BLaER1 treated with 17β-estradiol and CSF1 and Interleukin-3, amounts not matched to agents 10 nM and 100 nM (cell line): ENCODE results near the gene TMEM184A.

Experiments
- H3K27ac ChIP-seq, 11 experiments: shearing (Covaris generic); formaldehyde crosslinking; 2 replicates each; pipeline ENCODE4 v1.8.1; 2022
- H3K27me3 ChIP-seq, 11 experiments: shearing (Covaris generic); formaldehyde crosslinking; 2 replicates each; pipeline ENCODE4 v1.8.1; 2022
- H3K36me3 ChIP-seq, 11 experiments: shearing (Covaris generic); formaldehyde crosslinking; 2 replicates each; pipeline ENCODE4 v1.8.1; 2022
- H3K4me1 ChIP-seq, 10 experiments: shearing (Covaris generic); formaldehyde crosslinking; 2 replicates each; pipeline ENCODE4 v1.8.1; 2022
- H3K4me2 ChIP-seq, 11 experiments: shearing (Covaris generic); formaldehyde crosslinking; 2 replicates each; pipeline ENCODE4 v1.8.1; 2022
- H3K4me3 ChIP-seq, 10 experiments: shearing (Covaris generic); formaldehyde crosslinking; 2 replicates each; pipeline ENCODE4 v1.8.1; 2022
- H3K9ac ChIP-seq, 11 experiments: shearing (Covaris generic); formaldehyde crosslinking; 2 replicates each; pipeline ENCODE4 v1.8.1; 2022
- H3K9me3 ChIP-seq, 11 experiments: shearing (Covaris generic); formaldehyde crosslinking; replicated peaks in 1 of 11; 2 replicates each; pipeline ENCODE4 v1.8.1; 2022
- H4K20me1 ChIP-seq, 11 experiments: shearing (Covaris generic); formaldehyde crosslinking; 2 replicates each; pipeline ENCODE4 v1.8.1; 2022
- Cebpa-rat ChIP-seq, 11 experiments: shearing (Covaris generic); IDR thresholded peaks; 2 replicates each; pipeline ENCODE4 v1.8.1; 2022

The TMEM184A gene

DNA sequence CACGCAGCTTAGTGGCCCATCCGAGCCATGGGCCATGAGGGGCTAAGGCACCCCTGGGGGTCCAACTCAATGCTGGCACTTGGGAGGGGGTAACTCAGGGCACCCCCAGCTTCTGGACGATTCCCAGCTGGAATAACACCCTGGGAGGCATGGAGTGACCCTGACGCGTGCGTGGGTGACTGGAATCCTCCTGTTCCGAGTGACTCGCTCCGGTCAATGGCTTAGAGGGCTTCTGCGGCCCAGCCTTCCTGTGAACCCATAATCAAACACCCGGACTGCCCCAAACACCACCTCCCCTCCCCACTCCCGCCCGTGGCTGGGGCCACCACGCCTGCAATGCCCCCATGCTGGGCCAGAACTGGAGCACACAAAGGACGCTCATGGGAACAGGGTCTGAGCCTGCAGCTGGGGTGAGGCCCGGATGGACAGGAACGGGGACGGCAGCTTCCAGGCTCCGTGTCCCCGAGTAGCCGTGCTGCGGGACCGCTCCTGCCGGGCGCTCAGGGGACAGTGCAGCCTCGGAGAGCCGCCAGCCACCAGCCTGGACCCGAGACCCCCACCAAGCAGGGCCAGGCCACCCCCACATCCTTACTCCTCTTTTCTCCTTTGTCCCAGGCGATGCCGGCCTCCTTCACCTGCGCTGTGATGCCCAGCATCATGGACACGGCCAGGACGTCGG, 60.3 kb downstream of the TMEM184A start:
- peaks cover 0 to 92% (median 74%) of the 10 kb centered on the region in 11 experiments; a peak in 19 of 22 replicates for H4K20me1 ChIP-seq
- TF ChIP-seq Cebpa-rat (IDR thresholded peaks at IDR 0.05) = no peak
- no peaks in the 10 kb centered on the region for H3K9me3 ChIP-seq
- no peak overlapping the region for H3K9ac ChIP-seq
- H3K36me3 ChIP-seq = peaks cover 84 to 96% (median 93%) of the 10 kb centered on the region in 11 experiments
- H3K4me2 ChIP-seq = no peak overlapping the region
- no peaks in the 10 kb centered on the region for H3K27me3 ChIP-seq
- H3K4me1 ChIP-seq = peaks cover 0 to 6% (median 3%) of the 10 kb centered on the region in 10 experiments; a peak in 11 of 20 replicates
- H3K27ac ChIP-seq = no peak overlapping the region
- no peak overlapping the region for H3K4me3 ChIP-seq

DNA sequence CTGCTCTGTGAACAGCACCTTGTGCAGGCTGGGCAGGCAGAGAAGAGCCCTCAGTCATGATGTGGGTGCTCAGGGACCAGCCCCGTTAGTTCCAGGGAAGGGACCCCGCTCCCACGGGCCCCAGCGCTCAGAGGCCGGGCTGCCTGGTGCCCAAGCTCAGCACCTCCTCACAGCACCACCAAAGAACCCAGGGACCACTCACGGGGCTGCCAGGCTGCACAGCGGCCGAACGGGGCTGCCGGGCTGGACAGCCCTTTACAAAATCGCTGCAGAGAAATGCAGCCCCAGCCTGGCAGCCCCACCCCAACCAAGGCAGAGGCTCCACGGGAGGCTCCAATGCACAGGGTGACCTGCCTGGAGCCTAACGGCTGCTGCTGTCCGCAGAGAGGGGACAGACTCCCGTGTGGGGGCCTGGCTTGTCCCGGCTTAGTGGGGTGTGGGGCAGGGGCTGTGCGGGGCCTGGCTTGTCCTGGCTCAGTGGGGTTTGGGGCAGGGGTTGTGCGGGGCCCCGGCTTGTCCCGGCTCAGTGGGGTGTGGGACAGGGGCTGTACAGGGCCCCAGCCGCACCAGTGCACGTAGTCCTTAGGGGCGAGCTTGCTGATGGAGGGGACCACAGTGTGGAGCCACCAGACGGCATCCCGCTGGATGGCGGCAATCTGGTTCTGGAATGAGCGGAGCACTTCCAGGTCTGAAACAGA, 61.0 kb downstream of the TMEM184A start:
- no peak for TF ChIP-seq Cebpa-rat (IDR thresholded peaks at IDR 0.05)
- Histone ChIP-seq H3K4me3 (no peak overlapping the region), H4K20me1 (peaks cover 0 to 92% (median 74%) of the 10 kb centered on the region in 11 experiments; a peak in 19 of 22 replicates), H3K27me3 (no peaks in the 10 kb centered on the region), H3K4me2 (no peak overlapping the region), H3K4me1 (no peaks in the 10 kb centered on the region), H3K9ac (no peak overlapping the region), H3K9me3 (no peaks in the 10 kb centered on the region), H3K27ac (no peak overlapping the region), H3K36me3 (peaks cover 84 to 96% (median 93%) of the 10 kb centered on the region in 11 experiments)

DNA sequence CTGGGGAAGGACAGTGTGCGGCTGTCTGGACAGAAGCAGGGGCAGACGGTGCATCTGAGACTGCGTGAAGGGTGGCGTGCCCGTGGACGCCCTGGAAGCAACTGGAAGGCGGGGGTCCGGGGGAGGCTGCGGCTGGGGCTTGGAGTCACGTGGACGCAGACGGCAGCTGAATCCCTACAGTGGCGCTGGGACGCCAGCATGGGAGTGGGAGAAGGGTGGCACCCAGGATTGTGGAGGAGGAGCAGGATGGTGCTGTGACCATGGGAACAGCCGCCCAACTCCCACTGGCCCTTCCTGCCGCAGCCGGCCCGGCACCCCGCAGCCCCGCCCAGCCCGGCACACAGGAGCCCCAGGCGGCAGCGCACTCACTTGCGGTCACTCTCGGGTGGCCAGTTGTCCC, 61.6 kb downstream of the TMEM184A start:
- peaks cover 84 to 96% (median 93%) of the 10 kb centered on the region in 11 experiments for H3K36me3 ChIP-seq
- H3K27ac ChIP-seq = no peak overlapping the region

DNA sequence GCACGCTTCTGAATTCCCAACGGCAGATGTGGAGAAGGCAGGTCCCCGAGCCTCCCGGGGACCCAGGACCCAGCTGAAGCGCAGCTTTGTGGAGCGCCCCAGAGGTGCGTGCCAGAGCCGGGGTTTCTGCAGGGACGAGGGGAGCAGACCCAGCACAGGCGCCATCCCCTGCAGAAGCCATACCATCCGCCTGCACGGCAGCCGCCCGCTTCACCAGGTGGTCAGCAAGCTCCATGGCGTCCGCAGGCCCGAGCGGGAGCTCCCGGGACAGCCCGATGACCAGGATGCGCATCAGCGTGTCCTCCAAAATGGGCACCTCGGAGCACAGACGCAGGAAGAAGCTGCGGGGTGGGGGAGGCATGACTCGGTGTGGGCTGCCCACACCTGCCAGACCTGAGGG, 62.4 kb downstream of the TMEM184A start:
- no peak for TF ChIP-seq Cebpa-rat (IDR thresholded peaks at IDR 0.05)
- Histone ChIP-seq H3K4me3 (no peak overlapping the region), H3K9me3 (no peaks in the 10 kb centered on the region), H4K20me1 (peaks cover 0 to 95% (median 77%) of the 10 kb centered on the region in 11 experiments; a peak in 18 of 22 replicates), H3K27ac (no peak overlapping the region), H3K4me1 (no peaks in the 10 kb centered on the region), H3K36me3 (peaks cover 92 to 98% (median 96%) of the 10 kb centered on the region in 11 experiments), H3K9ac (no peak overlapping the region), H3K27me3 (no peaks in the 10 kb centered on the region), H3K4me2 (no peak overlapping the region)

More for the DNA sequence above, 61.6 kb downstream of the TMEM184A start:
- H4K20me1 ChIP-seq = peaks cover 0 to 92% (median 73%) of the 10 kb centered on the region in 11 experiments; a peak in 18 of 22 replicates
- H3K4me3 ChIP-seq = no peak overlapping the region
- H3K9ac ChIP-seq = no peak overlapping the region
- H3K27me3 ChIP-seq = no peaks in the 10 kb centered on the region
- TF ChIP-seq Cebpa-rat (IDR thresholded peaks at IDR 0.05) = no peak
- H3K4me1 ChIP-seq = no peaks in the 10 kb centered on the region
- no peak overlapping the region for H3K4me2 ChIP-seq
- H3K9me3 ChIP-seq = no peaks in the 10 kb centered on the region

GRCh38 chr7:1493129-1493528, 62.9 kb downstream of the TMEM184A start:
- Histone ChIP-seq H3K27ac (no peak overlapping the region), H3K9me3 (no peaks in the 10 kb centered on the region), H3K4me3 (no peak overlapping the region), H3K9ac (no peak overlapping the region), H3K27me3 (no peaks in the 10 kb centered on the region), H3K36me3 (peaks cover 94 to 100% (median 98%) of the 10 kb centered on the region in 11 experiments), H3K4me2 (no peak overlapping the region), H4K20me1 (peaks cover 0 to 97% (median 79%) of the 10 kb centered on the region in 11 experiments; a peak in 18 of 22 replicates), H3K4me1 (no peaks in the 10 kb centered on the region)
- no peak for TF ChIP-seq Cebpa-rat (IDR thresholded peaks at IDR 0.05)

GRCh38 chr7:1492640-1493039, 63.4 kb downstream of the TMEM184A start:
- no peaks in the 10 kb centered on the region for H3K4me1 ChIP-seq

More at GRCh38 chr7:1492640-1493039, 63.4 kb downstream of the TMEM184A start:
- Histone ChIP-seq H3K9me3 (no peaks in the 10 kb centered on the region), H3K27me3 (no peaks in the 10 kb centered on the region), H3K27ac (no peak overlapping the region), H3K4me2 (no peak overlapping the region), H3K9ac (no peak overlapping the region), H3K4me3 (no peak overlapping the region), H4K20me1 (peaks cover 0 to 97% (median 80%) of the 10 kb centered on the region in 11 experiments; a peak in 18 of 22 replicates), H3K36me3 (peaks cover 94 to 100% (median 98%) of the 10 kb centered on the region in 11 experiments)
- no peak for TF ChIP-seq Cebpa-rat (IDR thresholded peaks at IDR 0.05)
